ENCODE data around the gene A1CF. TPM values are rescaled to one million over a fixed set of nuclear protein-coding genes. Genes with fewer than 3 reads are reported as not detected.

A1CF gene
- total RNA-seq, 2 donors from 2014 or later = not detected

- no peak for ATAC-seq
- H3K9me3 Mint-ChIP-seq = no peaks in the 10 kb centered on the region
- no peak overlapping the region for H3K27ac Mint-ChIP-seq
- H3K4me3 Mint-ChIP-seq = no peak overlapping the region
- no peaks in the 10 kb centered on the region for H3K4me1 Mint-ChIP-seq (ENCODE audit: low read depth in 2 of 2)
- peaks cover 10 to 30% of the 10 kb centered on the region in 2 donors for H3K27me3 Mint-ChIP-seq
- DNase-seq (ENCODE audit: low spot score) = no peak
- H3K36me3 Mint-ChIP-seq = no peaks in the 10 kb centered on the region
Measured at GRCh38 chr10:50850578-50851230, 34.7 kb downstream of the A1CF start.

- DNase-seq (ENCODE audit: low spot score) (no peak), ATAC-seq (no peak)
- Mint-ChIP-seq H3K9me3 (no peaks in the 10 kb centered on the region), H3K36me3 (no peaks in the 10 kb centered on the region), H3K4me3 (no peak overlapping the region), H3K27me3 (peaks cover 10 to 15% of the 10 kb centered on the region in 2 donors), H3K4me1 (ENCODE audit: low read depth in 2 of 2) (no peaks in the 10 kb centered on the region), H3K27ac (no peak overlapping the region)
Measured at GRCh38 chr10:50846753-50847152, 38.7 kb downstream of the A1CF start.

GRCh38 chr10:50837095-50837494 is 48.3 kb downstream of the A1CF start:
- Mint-ChIP-seq H3K4me3 (no peak overlapping the region), H3K36me3 (no peaks in the 10 kb centered on the region), H3K27ac (no peak overlapping the region), H3K27me3 (peaks cover 21 to 39% of the 10 kb centered on the region in 2 donors), H3K9me3 (no peaks in the 10 kb centered on the region), H3K4me1 (ENCODE audit: low read depth in 2 of 2) (no peaks in the 10 kb centered on the region)
- ATAC-seq (no peak), DNase-seq (ENCODE audit: low spot score) (no peak)

- Mint-ChIP-seq H3K36me3 (no peaks in the 10 kb centered on the region), H3K4me3 (no peak overlapping the region), H3K27ac (no peak overlapping the region), H3K4me1 (ENCODE audit: low read depth in 2 of 2) (no peaks in the 10 kb centered on the region), H3K9me3 (peaks cover 8% of the 10 kb centered on the region), H3K27me3 (peaks cover 21 to 54% of the 10 kb centered on the region in 2 donors)
- no peak for ATAC-seq
- DNase-seq (ENCODE audit: low spot score) = no peak
Measured at GRCh38 chr10:50832171-50832751, 53.2 kb downstream of the A1CF start.

- H3K4me1 Mint-ChIP-seq (ENCODE audit: low read depth in 2 of 2) = no peaks in the 10 kb centered on the region
- no peak overlapping the region for H3K4me3 Mint-ChIP-seq
- H3K36me3 Mint-ChIP-seq = no peaks in the 10 kb centered on the region
- H3K27ac Mint-ChIP-seq = no peak overlapping the region
- no peak for ATAC-seq
- H3K27me3 Mint-ChIP-seq = peaks cover 28 to 55% of the 10 kb centered on the region in 2 donors
- peaks cover 8% of the 10 kb centered on the region for H3K9me3 Mint-ChIP-seq
- DNase-seq (ENCODE audit: low spot score) = no peak
Measured at GRCh38 chr10:50830066-50830465, 55.4 kb downstream of the A1CF start.

GRCh38 chr10:50824782-50825181 is 60.6 kb downstream of the A1CF start:
- peaks cover 8% of the 10 kb centered on the region for H3K9me3 Mint-ChIP-seq
- DNase-seq (ENCODE audit: low spot score) = no peak
- H3K27me3 Mint-ChIP-seq = peaks cover 21 to 48% of the 10 kb centered on the region in 2 donors
- no peak overlapping the region for H3K4me3 Mint-ChIP-seq
- H3K4me1 Mint-ChIP-seq (ENCODE audit: low read depth in 2 of 2) = no peaks in the 10 kb centered on the region
- H3K36me3 Mint-ChIP-seq = no peaks in the 10 kb centered on the region
- ATAC-seq = no peak
- H3K27ac Mint-ChIP-seq = no peak overlapping the region

- DNase-seq (ENCODE audit: low spot score) (no peak), ATAC-seq (no peak)
- Mint-ChIP-seq H3K27me3 (peaks cover 29 to 50% of the 10 kb centered on the region in 2 donors), H3K4me3 (no peak overlapping the region), H3K9me3 (peaks cover 8% of the 10 kb centered on the region), H3K4me1 (ENCODE audit: low read depth in 2 of 2) (no peaks in the 10 kb centered on the region), H3K36me3 (no peaks in the 10 kb centered on the region), H3K27ac (no peak overlapping the region)
Measured at GRCh38 chr10:50823789-50824188, 61.6 kb downstream of the A1CF start.

- no peaks in the 10 kb centered on the region for H3K36me3 Mint-ChIP-seq
- H3K27me3 Mint-ChIP-seq = peaks cover 9 to 14% of the 10 kb centered on the region in 2 donors
- DNase-seq (ENCODE audit: low spot score) (no peak), ATAC-seq (no peak)
- H3K27ac Mint-ChIP-seq = no peak overlapping the region
- no peak overlapping the region for H3K4me3 Mint-ChIP-seq
- no peaks in the 10 kb centered on the region for H3K9me3 Mint-ChIP-seq
- H3K4me1 Mint-ChIP-seq (ENCODE audit: low read depth in 2 of 2) = no peaks in the 10 kb centered on the region
Measured at GRCh38 chr10:50809596-50809995, 75.8 kb downstream of the A1CF start.

- H3K27me3 Mint-ChIP-seq = peaks cover 12 to 15% of the 10 kb centered on the region in 2 donors
- no peak for DNase-seq (ENCODE audit: low spot score)
- no peak overlapping the region for H3K4me3 Mint-ChIP-seq
- no peak overlapping the region for H3K27ac Mint-ChIP-seq
- H3K4me1 Mint-ChIP-seq (ENCODE audit: low read depth in 2 of 2) = no peaks in the 10 kb centered on the region
- ATAC-seq = no peak
- H3K9me3 Mint-ChIP-seq = no peaks in the 10 kb centered on the region
- no peaks in the 10 kb centered on the region for H3K36me3 Mint-ChIP-seq
Measured at GRCh38 chr10:50807851-50808776, 77.3 kb downstream of the A1CF start.

- Mint-ChIP-seq H3K9me3 (no peaks in the 10 kb centered on the region), H3K27me3 (peaks cover 14 to 19% of the 10 kb centered on the region in 2 donors), H3K27ac (no peak overlapping the region), H3K36me3 (no peaks in the 10 kb centered on the region), H3K4me1 (ENCODE audit: low read depth in 2 of 2) (no peaks in the 10 kb centered on the region), H3K4me3 (no peak overlapping the region)
- ATAC-seq (no peak), DNase-seq (ENCODE audit: low spot score) (no peak)
Measured at GRCh38 chr10:50805981-50806622, 79.3 kb downstream of the A1CF start.

GRCh38 chr10:50799595-50799994 is 85.8 kb downstream of the A1CF start:
- H3K4me3 Mint-ChIP-seq = no peak overlapping the region
- DNase-seq (ENCODE audit: low spot score) = no peak
- no peaks in the 10 kb centered on the region for H3K4me1 Mint-ChIP-seq (ENCODE audit: low read depth in 2 of 2)
- no peak for ATAC-seq
- H3K36me3 Mint-ChIP-seq = no peaks in the 10 kb centered on the region
- H3K9me3 Mint-ChIP-seq = no peaks in the 10 kb centered on the region
- peaks cover 26 to 48% of the 10 kb centered on the region in 2 donors for H3K27me3 Mint-ChIP-seq
- no peak overlapping the region for H3K27ac Mint-ChIP-seq

GRCh38 chr10:50798297-50798696 is 87.1 kb downstream of the A1CF start:
- ATAC-seq (no peak), DNase-seq (ENCODE audit: low spot score) (no peak)
- Mint-ChIP-seq H3K27me3 (peaks cover 30 to 57% of the 10 kb centered on the region in 2 donors), H3K4me1 (ENCODE audit: low read depth in 2 of 2) (no peaks in the 10 kb centered on the region), H3K9me3 (no peaks in the 10 kb centered on the region), H3K27ac (no peak overlapping the region), H3K36me3 (no peaks in the 10 kb centered on the region), H3K4me3 (no peak overlapping the region)

GRCh38 chr10:50796693-50797092 is 88.7 kb downstream of the A1CF start:
- no peaks in the 10 kb centered on the region for H3K36me3 Mint-ChIP-seq
- ATAC-seq = no peak

More at GRCh38 chr10:50796693-50797092, 88.7 kb downstream of the A1CF start:
- no peak for DNase-seq (ENCODE audit: low spot score)
- H3K9me3 Mint-ChIP-seq = no peaks in the 10 kb centered on the region
- H3K27me3 Mint-ChIP-seq = peaks cover 28 to 57% of the 10 kb centered on the region in 2 donors
- no peaks in the 10 kb centered on the region for H3K4me1 Mint-ChIP-seq (ENCODE audit: low read depth in 2 of 2)
- H3K4me3 Mint-ChIP-seq = no peak overlapping the region
- no peak overlapping the region for H3K27ac Mint-ChIP-seq

Data from natural killer cell treated with Interleukin-12 subunit alpha and Interleukin-12 subunit beta and Interleukin-15 and Interleukin-18, amount 100 ng/mL, for 72 hours (primary cell).